ENCODE data around the gene MCC. TPM values are rescaled to one million over a fixed set of nuclear protein-coding genes. Genes with fewer than 3 reads are reported as not detected.

The MCC gene
- polyA plus RNA-seq, 4 donors = 26.8 to 36.7 (median 33.1) TPM

- DNase-seq (ENCODE audit: low read depth in 4 of 4, low spot score in 3 of 4) = peak; percentile 99
Observed at GRCh38 chr5:112976432-112977309, 511.6 kb downstream of the MCC start, which contains the start of gene DCP2. Gene DCP2 (plus strand): TSS chr5:112976798. CDS start chr5:112976934, 136 bp downstream.

GRCh38 chr5:112975721-112976431 lies 512.4 kb downstream of the MCC start:
- no peak for DNase-seq (ENCODE audit: low read depth in 4 of 4, low spot score in 3 of 4)

GRCh38 chr5:112974901-112975300 lies 513.4 kb downstream of the MCC start:
- DNase-seq (ENCODE audit: low read depth in 4 of 4, low spot score in 3 of 4) = no peak

- no peak for DNase-seq (ENCODE audit: low read depth in 4 of 4, low spot score in 3 of 4)
Observed at GRCh38 chr5:112973904-112974303, 514.3 kb downstream of the MCC start.

- DNase-seq (ENCODE audit: low read depth in 4 of 4, low spot score in 3 of 4) = no peak
Observed at GRCh38 chr5:112973036-112973435, 515.2 kb downstream of the MCC start.

Other genes with a start within 250 kb of the MCC start
- gene TSSK1B, start 53.5 kb downstream of the MCC start, polyA plus RNA-seq (ENCODE audit: insufficient read length in 4 of 4) = not detected
- gene YTHDC2, start 25.2 kb upstream of the MCC start, polyA plus RNA-seq (ENCODE audit: insufficient read length in 4 of 4) = 10 to 100 TPM; 27.4 to 40.6 (median 35.5) TPM

Data from left renal pelvis (tissue), 4 donors.